Measurements from ENCODE around the gene RHOXF2.
"Not testable (repeated sequence)": the region's sequence is repeated elsewhere in the genome, so short reads cannot be mapped to it uniquely, and the experiment has no call there.

DNA sequence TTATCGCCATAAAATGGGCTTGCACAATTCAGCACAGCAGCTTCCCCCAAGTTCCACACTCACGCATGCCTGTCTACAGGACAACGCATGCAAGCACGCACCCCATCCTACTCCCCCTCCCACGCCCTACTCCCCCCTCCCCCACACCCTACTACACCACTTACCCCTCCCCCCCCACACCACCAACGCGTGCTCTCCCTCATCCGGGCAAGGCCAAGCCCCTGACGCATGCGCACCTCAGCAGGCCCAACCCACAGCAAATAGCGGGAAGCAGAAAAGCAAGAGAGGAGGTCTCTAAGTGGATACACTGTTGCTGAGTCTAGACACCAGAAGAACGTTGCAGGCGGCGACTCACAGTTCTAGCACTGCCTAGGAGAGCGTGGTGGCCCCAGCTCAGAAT is at the start of gene RHOXF2:
- TF ChIP-seq, protein P1, sequence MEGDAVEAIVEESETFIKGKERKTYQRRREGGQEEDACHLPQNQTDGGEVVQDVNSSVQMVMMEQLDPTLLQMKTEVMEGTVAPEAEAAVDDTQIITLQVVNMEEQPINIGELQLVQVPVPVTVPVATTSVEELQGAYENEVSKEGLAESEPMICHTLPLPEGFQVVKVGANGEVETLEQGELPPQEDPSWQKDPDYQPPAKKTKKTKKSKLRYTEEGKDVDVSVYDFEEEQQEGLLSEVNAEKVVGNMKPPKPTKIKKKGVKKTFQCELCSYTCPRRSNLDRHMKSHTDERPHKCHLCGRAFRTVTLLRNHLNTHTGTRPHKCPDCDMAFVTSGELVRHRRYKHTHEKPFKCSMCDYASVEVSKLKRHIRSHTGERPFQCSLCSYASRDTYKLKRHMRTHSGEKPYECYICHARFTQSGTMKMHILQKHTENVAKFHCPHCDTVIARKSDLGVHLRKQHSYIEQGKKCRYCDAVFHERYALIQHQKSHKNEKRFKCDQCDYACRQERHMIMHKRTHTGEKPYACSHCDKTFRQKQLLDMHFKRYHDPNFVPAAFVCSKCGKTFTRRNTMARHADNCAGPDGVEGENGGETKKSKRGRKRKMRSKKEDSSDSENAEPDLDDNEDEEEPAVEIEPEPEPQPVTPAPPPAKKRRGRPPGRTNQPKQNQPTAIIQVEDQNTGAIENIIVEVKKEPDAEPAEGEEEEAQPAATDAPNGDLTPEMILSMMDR (IDR thresholded peaks at IDR 0.05), result not testable (repeated sequence)
- TF ChIP-seq POLR2A (IDR thresholded peaks at IDR 0.05), result not testable (repeated sequence)

Measured in body of pancreas (tissue), 4 donors.